Liver (tissue), 9 donors: ENCODE measurements around the gene TAS2R20. TPM values are rescaled to one million over a fixed set of nuclear protein-coding genes. Genes with fewer than 3 reads are reported as not detected.

Source experiments
- DNase-seq: peaks from one replicate; pipeline ENCODE4 v3.0.0-alpha.2; 2017; ENCODE audit warnings: low spot score
- H3K27ac ChIP-seq, 2 donors: one replicate each; pipeline ENCODE4 v1.7.0; 2013; ENCODE audit warnings: inconsistent platforms in 2 of 2, low read length in 2 of 2, control low read depth in 1 of 2, low read depth in 1 of 2, mild to moderate bottlenecking in 1 of 2
- H3K27me3 ChIP-seq, 4 donors: one replicate each; pipeline versions ENCODE4 v1.6.1 to v1.7.0; 2013; ENCODE audit warnings: low read length in 3 of 4, inconsistent platforms in 1 of 4, mild to moderate bottlenecking in 1 of 4, moderate library complexity in 1 of 4; ENCODE audit not compliant: control insufficient read depth in 4 of 4, insufficient read depth in 4 of 4
- H3K36me3 ChIP-seq, 4 donors: one replicate each; pipeline versions ENCODE4 v1.6.1 to v1.7.0; 2013; ENCODE audit warnings: low read length in 3 of 4, mild to moderate bottlenecking in 3 of 4, low read depth in 1 of 4, moderate library complexity in 1 of 4; ENCODE audit not compliant: control insufficient read depth in 4 of 4, insufficient read depth in 3 of 4
- H3K4me1 ChIP-seq, 4 donors: one replicate each; pipeline versions ENCODE4 v1.6.1 to v1.7.0; 2013; ENCODE audit warnings: low read length in 3 of 4, mild to moderate bottlenecking in 3 of 4, moderate library complexity in 1 of 4; ENCODE audit not compliant: control insufficient read depth in 4 of 4, insufficient read depth in 4 of 4
- H3K4me3 ChIP-seq, 3 donors: one replicate each; pipeline versions ENCODE4 v1.6.1 to v1.7.0; 2013; ENCODE audit warnings: low read length in 3 of 3, control low read depth in 1 of 3, low read depth in 1 of 3, mild to moderate bottlenecking in 1 of 3
- H3K9ac ChIP-seq, 2 donors: one replicate each; pipeline ENCODE4 v1.7.0; 2013; ENCODE audit warnings: low read length in 2 of 2, mild to moderate bottlenecking in 2 of 2, moderate library complexity in 2 of 2, control low read depth in 1 of 2, low read depth in 1 of 2
- H3K9me3 ChIP-seq, 4 donors: one replicate each; pipeline versions ENCODE4 v1.6.1 to v1.7.0; 2013; ENCODE audit warnings: low read length in 3 of 4; ENCODE audit not compliant: control insufficient read depth in 4 of 4
- FOXA1 ChIP-seq: IDR thresholded peaks from 2 replicates; pipeline ENCODE4 v1.6.1; 2016; ENCODE audit warnings: antibody characterized with exemption
- FOXA2 ChIP-seq: IDR thresholded peaks from 2 replicates; pipeline ENCODE4 v1.6.1; 2016; ENCODE audit warnings: antibody characterized with exemption
- GABPA ChIP-seq, 2 donors: IDR thresholded peaks in 1 of 2; conservative IDR thresholded peaks in 1 of 2; 2 replicates each; pipeline ENCODE4 v1.6.1; 2016; ENCODE audit warnings: antibody characterized with exemption in 2 of 2, mild to moderate bottlenecking in 1 of 2, moderate library complexity in 1 of 2
- HNF4A ChIP-seq, 2 donors: conservative IDR thresholded peaks; 2 replicates each; pipeline ENCODE4 v1.6.1; 2016; ENCODE audit warnings: antibody characterized with exemption in 2 of 2, mild to moderate bottlenecking in 2 of 2
- HNF4G ChIP-seq: IDR thresholded peaks from 2 replicates; pipeline ENCODE4 v1.6.1; 2016; ENCODE audit warnings: antibody characterized with exemption
- JUND ChIP-seq, 2 donors: IDR thresholded peaks; 2 replicates each; pipeline ENCODE4 v1.6.1; 2016; ENCODE audit warnings: antibody characterized with exemption in 2 of 2
- NR2F2 ChIP-seq: IDR thresholded peaks from 2 replicates; pipeline ENCODE4 v1.6.1; 2016; ENCODE audit warnings: antibody characterized with exemption
- RAD21 ChIP-seq, 2 donors: IDR thresholded peaks; 2 replicates each; pipeline ENCODE4 v1.6.1; 2016; ENCODE audit warnings: antibody characterized with exemption in 2 of 2, mild to moderate bottlenecking in 2 of 2
- SP1 ChIP-seq: IDR thresholded peaks from 2 replicates; pipeline ENCODE4 v1.6.1; 2018; ENCODE audit warnings: antibody characterized with exemption, mild to moderate bottlenecking
- TAF1 ChIP-seq: conservative IDR thresholded peaks from 2 replicates; pipeline ENCODE4 v1.6.1; 2016; ENCODE audit warnings: antibody characterized with exemption, mild to moderate bottlenecking
- YY1 ChIP-seq: IDR thresholded peaks from 2 replicates; pipeline ENCODE4 v1.6.1; 2016; ENCODE audit warnings: antibody characterized with exemption, mild to moderate bottlenecking
- WGBS: extraction: QIAGEN DNeasy Blood & Tissue Kit; methylation state at CpG from one replicate; pipeline ENCODE4 v1.1.7; 2013; 5-methylcytosine and 5-hydroxymethylcytosine counted together
- polyA plus RNA-seq, 2 donors: library from polyadenylated mRNA; stranded (reverse) in 1 of 2; unstranded in 1 of 2; fragments of 200-250 nt in 1 of 2; fragments of >200 nt in 1 of 2; fragmentation: Nextera tagmentation in 1 of 2; extraction: Ambion mirVana in 1 of 2; gene quantifications; one replicate each; pipeline versions ENCODE4 v1.2.1 to v1.2.3, GENCODE V29; 2013 to 2015
- total RNA-seq, 2 donors: library from RNA; depleted of rRNA; stranded (reverse); fragments of >200 nt; gene quantifications; one replicate each; pipeline ENCODE4 v1.2.3, GENCODE V29; 2014
- TF ChIP-seq, protein P1 (sequence below): IDR thresholded peaks from 2 replicates; pipeline ENCODE4 v1.6.1; 2016; ENCODE audit warnings: antibody characterized with exemption
- TF ChIP-seq, protein P2 (sequence below): fragments of 150-350 bp; IDR thresholded peaks from 2 replicates; pipeline ENCODE4 v1.5.1; 2017; ENCODE audit warnings: improper control_type of control experiment, low read depth, low read length; ENCODE audit not compliant: missing input control
- TF ChIP-seq, protein P3 (sequence below): IDR thresholded peaks from 2 replicates; pipeline ENCODE4 v1.6.1; 2016; ENCODE audit warnings: antibody characterized with exemption
- donor health status: healthy.
- donor health status: healthy.
- donor health status: healthy.
- donor health status: healthy.
- donor health status: healthy.

Gene TAS2R20
- total and polyA plus RNA-seq, 4 donors: 0.03 to 5.9 (median 0.92) TPM

DNA sequence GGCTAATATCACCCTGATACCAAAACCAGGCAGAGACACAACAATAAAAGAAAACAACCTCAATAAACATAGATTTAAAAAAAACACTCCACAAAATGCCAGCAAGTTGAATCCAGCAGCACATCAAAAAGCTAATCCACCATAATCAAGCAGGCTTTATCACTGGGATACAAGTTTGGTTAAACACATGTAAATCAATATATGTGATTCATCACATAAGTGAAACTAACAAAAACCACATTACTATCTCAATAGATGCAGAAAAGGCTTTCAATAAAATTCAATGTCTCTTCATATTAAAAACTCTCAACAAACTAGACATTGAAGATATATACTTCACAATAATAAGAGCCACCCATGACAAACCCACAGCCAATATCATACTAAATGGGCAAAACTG is 42.0 kb downstream of the TAS2R20 start:
- no peak for DNase-seq
- Histone ChIP-seq H3K27ac (no peak overlapping the region), H3K4me1 (no peaks in the 10 kb centered on the region), H3K9me3 (no peaks in the 10 kb centered on the region), H3K27me3 (no peaks in the 10 kb centered on the region), H3K9ac (no peak overlapping the region), H3K4me3 (no peak overlapping the region), H3K36me3 (no peaks in the 10 kb centered on the region)
- TF ChIP-seq HNF4G (no peak), JUND (IDR thresholded peaks at IDR 0.05) (no peak), TAF1 (no peak), HNF4A (conservative IDR thresholded peaks at IDR 0.05) (no peak), FOXA1 (no peak), GABPA (IDR thresholded peaks at IDR 0.05 in 1 of 2, conservative IDR thresholded peaks at IDR 0.05 in 1 of 2) (no peak), YY1 (no peak), FOXA2 (no peak), RAD21 (IDR thresholded peaks at IDR 0.05) (no peak), SP1 (no peak), NR2F2 (no peak)
- TF ChIP-seq, protein P1, sequence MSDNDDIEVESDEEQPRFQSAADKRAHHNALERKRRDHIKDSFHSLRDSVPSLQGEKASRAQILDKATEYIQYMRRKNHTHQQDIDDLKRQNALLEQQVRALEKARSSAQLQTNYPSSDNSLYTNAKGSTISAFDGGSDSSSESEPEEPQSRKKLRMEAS: no peak
- TF ChIP-seq, protein P2, sequence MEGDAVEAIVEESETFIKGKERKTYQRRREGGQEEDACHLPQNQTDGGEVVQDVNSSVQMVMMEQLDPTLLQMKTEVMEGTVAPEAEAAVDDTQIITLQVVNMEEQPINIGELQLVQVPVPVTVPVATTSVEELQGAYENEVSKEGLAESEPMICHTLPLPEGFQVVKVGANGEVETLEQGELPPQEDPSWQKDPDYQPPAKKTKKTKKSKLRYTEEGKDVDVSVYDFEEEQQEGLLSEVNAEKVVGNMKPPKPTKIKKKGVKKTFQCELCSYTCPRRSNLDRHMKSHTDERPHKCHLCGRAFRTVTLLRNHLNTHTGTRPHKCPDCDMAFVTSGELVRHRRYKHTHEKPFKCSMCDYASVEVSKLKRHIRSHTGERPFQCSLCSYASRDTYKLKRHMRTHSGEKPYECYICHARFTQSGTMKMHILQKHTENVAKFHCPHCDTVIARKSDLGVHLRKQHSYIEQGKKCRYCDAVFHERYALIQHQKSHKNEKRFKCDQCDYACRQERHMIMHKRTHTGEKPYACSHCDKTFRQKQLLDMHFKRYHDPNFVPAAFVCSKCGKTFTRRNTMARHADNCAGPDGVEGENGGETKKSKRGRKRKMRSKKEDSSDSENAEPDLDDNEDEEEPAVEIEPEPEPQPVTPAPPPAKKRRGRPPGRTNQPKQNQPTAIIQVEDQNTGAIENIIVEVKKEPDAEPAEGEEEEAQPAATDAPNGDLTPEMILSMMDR: no peak
- TF ChIP-seq, protein P3, sequence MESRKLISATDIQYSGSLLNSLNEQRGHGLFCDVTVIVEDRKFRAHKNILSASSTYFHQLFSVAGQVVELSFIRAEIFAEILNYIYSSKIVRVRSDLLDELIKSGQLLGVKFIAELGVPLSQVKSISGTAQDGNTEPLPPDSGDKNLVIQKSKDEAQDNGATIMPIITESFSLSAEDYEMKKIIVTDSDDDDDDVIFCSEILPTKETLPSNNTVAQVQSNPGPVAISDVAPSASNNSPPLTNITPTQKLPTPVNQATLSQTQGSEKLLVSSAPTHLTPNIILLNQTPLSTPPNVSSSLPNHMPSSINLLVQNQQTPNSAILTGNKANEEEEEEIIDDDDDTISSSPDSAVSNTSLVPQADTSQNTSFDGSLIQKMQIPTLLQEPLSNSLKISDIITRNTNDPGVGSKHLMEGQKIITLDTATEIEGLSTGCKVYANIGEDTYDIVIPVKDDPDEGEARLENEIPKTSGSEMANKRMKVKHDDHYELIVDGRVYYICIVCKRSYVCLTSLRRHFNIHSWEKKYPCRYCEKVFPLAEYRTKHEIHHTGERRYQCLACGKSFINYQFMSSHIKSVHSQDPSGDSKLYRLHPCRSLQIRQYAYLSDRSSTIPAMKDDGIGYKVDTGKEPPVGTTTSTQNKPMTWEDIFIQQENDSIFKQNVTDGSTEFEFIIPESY: no peak

DNA sequence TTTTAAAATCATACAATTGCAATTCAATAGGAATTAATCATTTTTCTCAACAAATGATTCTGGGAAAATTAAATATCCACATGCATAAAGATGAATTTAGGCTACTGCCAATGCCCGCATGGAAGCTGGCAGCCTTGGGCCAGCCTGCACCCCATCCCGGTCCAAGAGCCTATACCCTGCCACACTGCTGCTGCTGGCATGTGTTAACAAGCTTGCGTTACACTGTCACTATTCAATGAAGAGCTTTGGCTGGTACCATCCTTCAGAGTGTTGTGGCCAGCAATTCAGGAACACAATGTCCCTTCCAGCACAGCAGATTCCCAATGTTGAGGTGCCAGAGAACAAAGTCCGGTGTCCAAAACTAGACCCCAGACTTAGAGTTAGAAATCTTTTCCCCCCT is 45.5 kb downstream of the TAS2R20 start:
- Histone ChIP-seq H3K36me3 (peaks cover 0 to 2% (median under 1%) of the 10 kb centered on the region in 4 donors), H3K9ac (no peak overlapping the region), H3K4me1 (no peaks in the 10 kb centered on the region), H3K27me3 (no peaks in the 10 kb centered on the region), H3K9me3 (no peaks in the 10 kb centered on the region), H3K4me3 (no peak overlapping the region), H3K27ac (no peak overlapping the region)
- no peak for DNase-seq
- TF ChIP-seq JUND (IDR thresholded peaks at IDR 0.05) (no peak), HNF4A (conservative IDR thresholded peaks at IDR 0.05) (peak in 1 of 2 donors; percentile 20)
- 82% methylated on average over 4 of the region's 4 CpGs for WGBS

Other genes starting within 250 kb of the TAS2R20 start
- under 1 TPM in 1 of 2 donors, not detected in 1; 0.42 TPM for gene TAS2R7, start 195.7 kb downstream of the TAS2R20 start, total RNA-seq
- not detected for gene TAS2R7, start 195.7 kb downstream of the TAS2R20 start, polyA plus RNA-seq
- under 1 TPM in 1 of 2 donors, not detected in 1; 0.25 TPM for gene TAS2R8, start 191.0 kb downstream of the TAS2R20 start, total RNA-seq
- not detected for gene TAS2R8, start 191.0 kb downstream of the TAS2R20 start, polyA plus RNA-seq
- gene TAS2R9, start 188.1 kb downstream of the TAS2R20 start, total RNA-seq: under 1 TPM in 1 of 2 donors, not detected in 1; 0.33 TPM
- not detected for gene TAS2R9, start 188.1 kb downstream of the TAS2R20 start, polyA plus RNA-seq
- gene TAS2R10, start 171.9 kb downstream of the TAS2R20 start, total RNA-seq: 1 to 10 TPM in 1 of 2 donors, under 1 TPM in 1; 0.14 to 3.0 TPM
- gene TAS2R10, start 171.9 kb downstream of the TAS2R20 start, polyA plus RNA-seq: under 1 TPM in 1 of 2 donors, not detected in 1; 0.40 TPM
- 1 to 10 TPM in 1 of 2 donors, under 1 TPM in 1; 0.56 to 3.5 TPM for gene PRR4, start 148.8 kb downstream of the TAS2R20 start, total RNA-seq
- 1 to 10 TPM in 1 of 2 donors, under 1 TPM in 1; 0.65 to 2.2 TPM for gene PRR4, start 148.8 kb downstream of the TAS2R20 start, polyA plus RNA-seq
- 10 to 100 TPM in 1 of 2 donors, 1 to 10 TPM in 1; 9.6 to 29.6 TPM for gene PRH1, start 114.0 kb downstream of the TAS2R20 start, total RNA-seq
- 10 to 100 TPM in 1 of 2 donors, 1 to 10 TPM in 1; 1.3 to 22.6 TPM for gene PRH1, start 114.0 kb downstream of the TAS2R20 start, polyA plus RNA-seq
- 1 to 10 TPM in 1 of 2 donors, under 1 TPM in 1; 0.51 to 6.2 TPM for gene TAS2R13, start 88.7 kb downstream of the TAS2R20 start, total RNA-seq
- gene TAS2R13, start 88.7 kb downstream of the TAS2R20 start, polyA plus RNA-seq: under 1 TPM in 1 of 2 donors, not detected in 1; 0.10 TPM
- gene PRH2, start 69.1 kb downstream of the TAS2R20 start, total RNA-seq: under 1 TPM; 0.23 to 0.42 TPM
- gene PRH2, start 69.1 kb downstream of the TAS2R20 start, polyA plus RNA-seq: under 1 TPM in 1 of 2 donors, not detected in 1; 0.40 TPM
- 1 to 10 TPM; 1.5 to 6.9 TPM for gene TAS2R14, start 59.0 kb downstream of the TAS2R20 start, total RNA-seq
- gene TAS2R14, start 59.0 kb downstream of the TAS2R20 start, polyA plus RNA-seq: 1 to 10 TPM in 1 of 2 donors, under 1 TPM in 1; 0.16 to 1.4 TPM
- gene TAS2R50, start 11.4 kb downstream of the TAS2R20 start, total RNA-seq: 1 to 10 TPM in 1 of 2 donors, under 1 TPM in 1; 0.89 to 7.8 TPM
- not detected for gene TAS2R50, start 11.4 kb downstream of the TAS2R20 start, polyA plus RNA-seq
- 10 to 100 TPM in 1 of 2 donors, 1 to 10 TPM in 1; 2.1 to 11.8 TPM for gene TAS2R19, start 24.3 kb upstream of the TAS2R20 start, total RNA-seq
- not detected for gene TAS2R19, start 24.3 kb upstream of the TAS2R20 start, polyA plus RNA-seq
- gene TAS2R31, start 33.1 kb upstream of the TAS2R20 start, total RNA-seq: 1 to 10 TPM; 1.3 to 7.4 TPM
- gene TAS2R31, start 33.1 kb upstream of the TAS2R20 start, polyA plus RNA-seq: under 1 TPM in 1 of 2 donors, not detected in 1; 0.99 TPM
- 1 to 10 TPM; 1.1 to 6.7 TPM for gene TAS2R46, start 64.0 kb upstream of the TAS2R20 start, total RNA-seq
- under 1 TPM in 1 of 2 donors, not detected in 1; 0.35 TPM for gene TAS2R46, start 64.0 kb upstream of the TAS2R20 start, polyA plus RNA-seq
- 1 to 10 TPM in 1 of 2 donors, under 1 TPM in 1; 0.84 to 3.8 TPM for gene TAS2R43, start 94.0 kb upstream of the TAS2R20 start, total RNA-seq
- gene TAS2R43, start 94.0 kb upstream of the TAS2R20 start, polyA plus RNA-seq: under 1 TPM in 1 of 2 donors, not detected in 1; 0.57 TPM
- gene TAS2R30, start 136.3 kb upstream of the TAS2R20 start, total RNA-seq: 10 to 100 TPM in 1 of 2 donors, 1 to 10 TPM in 1; 3.4 to 12.0 TPM
- gene TAS2R30, start 136.3 kb upstream of the TAS2R20 start, polyA plus RNA-seq: under 1 TPM in 1 of 2 donors, not detected in 1; 0.18 TPM
- gene SMIM10L1, start 172.9 kb upstream of the TAS2R20 start, total RNA-seq: 1 to 10 TPM; 4.9 to 6.3 TPM
- 1 to 10 TPM; 6.0 to 6.3 TPM for gene SMIM10L1, start 172.9 kb upstream of the TAS2R20 start, polyA plus RNA-seq
- gene TAS2R42, start 188.6 kb upstream of the TAS2R20 start, total RNA-seq: not detected
- not detected for gene TAS2R42, start 188.6 kb upstream of the TAS2R20 start, polyA plus RNA-seq